HG03039 (cell line): ENCODE data around the gene SIK3.

Source experiments
- ATAC-seq: cut with Tn5 transposase; IDR thresholded peaks from one replicate; pipeline ENCODE4 v1.9.1; 2021; ENCODE audit warnings: mild to moderate bottlenecking, moderate library complexity; ENCODE audit not compliant: unreplicated experiment

SIK3 gene

DNA sequence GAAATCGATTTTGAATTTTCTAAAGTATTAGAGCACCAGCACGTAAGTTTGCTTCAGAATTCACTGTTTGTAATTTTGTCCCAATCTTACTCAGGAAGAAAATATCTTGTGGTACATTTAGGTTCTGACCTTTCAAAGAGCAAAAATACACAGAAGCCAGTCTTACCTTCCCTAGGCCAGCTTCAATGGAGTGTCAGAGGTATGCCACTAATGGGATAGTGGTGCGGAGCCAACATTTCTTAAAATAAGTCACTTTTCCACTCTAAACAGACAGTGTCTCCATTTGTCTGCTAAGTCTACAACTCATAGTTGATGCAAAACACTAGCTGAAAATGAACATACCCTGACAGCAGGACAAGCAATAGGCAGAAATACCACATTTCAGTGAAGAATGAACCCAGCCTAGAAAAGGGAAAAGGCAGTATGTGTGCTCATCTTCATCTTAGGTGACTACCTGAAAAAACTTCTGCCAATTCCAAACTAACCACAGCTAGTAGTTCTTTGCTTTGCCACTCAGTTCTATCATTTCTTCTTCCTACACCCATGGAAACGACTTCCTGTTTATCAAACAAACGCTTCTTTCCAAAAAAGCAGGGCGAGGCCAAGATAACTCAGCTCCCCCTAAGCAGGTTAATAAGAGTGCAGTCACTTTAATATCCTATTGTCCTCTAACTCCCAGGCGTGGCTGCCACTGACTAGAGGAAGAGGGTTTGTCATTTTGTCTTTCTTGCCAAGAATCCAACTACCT is 166.8 kb downstream of the SIK3 start:
- no peak for ATAC-seq

GRCh38 chr11:116930586-116930985 is 167.6 kb downstream of the SIK3 start:
- no peak for ATAC-seq

DNA sequence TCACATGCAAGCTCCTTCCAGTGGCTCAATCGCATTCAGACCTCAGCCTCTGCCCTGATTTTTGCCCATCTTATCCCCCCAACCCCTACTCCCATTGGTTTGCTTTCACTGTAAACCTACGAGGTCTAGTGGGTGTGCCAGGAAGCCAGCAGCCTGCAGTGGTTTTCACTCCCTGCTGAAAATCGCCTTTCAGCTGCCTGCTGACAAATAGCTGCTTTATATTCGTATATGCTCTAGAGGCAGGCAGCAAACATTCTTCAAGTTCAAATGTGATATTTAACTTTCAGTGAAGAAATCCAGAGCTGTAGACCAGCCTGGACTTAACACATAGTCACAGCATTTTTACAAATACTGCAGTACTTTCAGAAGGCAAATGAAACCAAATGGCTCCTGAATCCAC is 168.1 kb downstream of the SIK3 start:
- no peak for ATAC-seq

DNA sequence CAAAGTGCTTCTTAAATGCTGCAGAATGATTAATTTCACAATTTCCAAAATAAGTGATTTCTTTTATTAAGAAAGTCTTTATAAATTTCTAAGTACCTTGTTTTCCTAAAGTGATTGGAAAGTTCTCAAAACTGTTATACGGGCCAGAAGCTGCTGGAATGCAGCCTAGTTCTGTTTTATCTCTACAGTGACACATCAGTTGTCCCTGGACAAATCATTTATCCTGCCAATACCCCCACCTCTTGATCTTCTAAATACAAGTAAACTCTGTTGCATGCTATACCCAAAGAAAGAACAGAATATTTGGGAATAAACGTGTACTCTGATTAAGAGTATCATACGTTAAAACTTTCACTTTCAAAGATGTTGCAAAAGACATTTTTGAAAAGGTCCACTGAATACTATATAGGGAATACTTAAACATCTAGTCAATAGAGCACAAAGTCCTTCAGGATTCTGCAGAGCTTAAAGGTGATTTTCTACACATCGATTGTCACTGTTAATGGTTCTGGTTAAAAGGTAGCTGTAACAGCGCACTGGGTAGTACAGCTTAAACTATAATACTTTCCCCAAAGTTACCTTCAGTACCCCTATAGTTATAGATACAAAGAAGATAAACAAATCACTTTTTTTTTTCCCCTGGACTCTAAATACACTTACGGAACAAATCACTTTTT is 168.7 kb downstream of the SIK3 start:
- no peak for ATAC-seq

GRCh38 chr11:116928845-116929244 is 169.4 kb downstream of the SIK3 start:
- no peak for ATAC-seq

DNA sequence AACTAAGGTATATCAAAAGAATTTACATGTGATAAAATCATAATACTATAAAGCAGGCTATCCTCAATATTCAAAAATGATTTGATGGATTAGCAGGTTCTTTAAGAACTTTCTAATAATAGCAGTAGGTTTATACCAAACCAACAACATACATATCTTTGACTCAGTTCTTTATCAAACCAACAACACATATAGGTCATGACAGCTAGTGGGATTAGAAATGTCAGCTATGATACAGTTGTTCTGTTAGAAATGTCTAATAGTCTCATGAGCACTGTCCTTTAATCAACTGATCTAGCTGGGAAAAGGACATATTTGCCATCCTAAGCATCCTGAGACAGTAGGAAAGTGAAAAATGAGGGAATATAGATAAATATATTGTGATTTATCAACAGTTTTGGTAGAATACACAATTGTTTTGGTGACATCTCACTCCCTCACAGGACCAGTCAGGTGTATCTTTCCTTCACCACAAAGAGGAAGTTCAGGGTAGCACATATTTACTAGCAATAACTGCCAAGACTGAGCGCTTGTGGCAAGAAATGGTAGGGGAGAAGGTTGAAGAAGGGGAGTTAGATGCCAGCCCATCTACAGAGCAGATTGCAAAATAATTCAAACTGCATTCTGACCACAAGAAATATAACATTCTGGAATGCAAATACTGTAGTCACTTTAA is 170.0 kb downstream of the SIK3 start:
- ATAC-seq: peak; percentile 59

- ATAC-seq: no peak
Observed at GRCh38 chr11:116927163-116927974, 170.9 kb downstream of the SIK3 start.

DNA sequence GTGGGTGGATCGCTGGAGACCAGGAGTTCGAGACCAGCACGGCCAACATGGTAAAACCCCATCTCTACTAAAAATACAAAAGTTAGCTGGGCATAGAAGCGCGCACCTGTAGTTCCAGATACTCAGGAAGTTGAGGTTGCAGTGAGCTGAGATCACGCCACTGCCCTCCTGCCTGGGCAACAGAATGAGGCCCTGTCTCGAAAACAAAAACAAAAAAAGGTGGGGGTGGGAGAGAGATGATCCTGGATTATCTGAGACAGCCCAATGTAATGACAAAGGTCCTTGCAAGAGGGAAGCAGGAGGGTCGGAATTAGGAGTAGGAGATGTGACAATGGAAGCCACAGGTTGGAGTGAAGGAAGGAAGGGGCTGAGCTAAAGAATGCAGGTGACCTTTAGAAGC is 173.2 kb downstream of the SIK3 start:
- no peak for ATAC-seq

DNA sequence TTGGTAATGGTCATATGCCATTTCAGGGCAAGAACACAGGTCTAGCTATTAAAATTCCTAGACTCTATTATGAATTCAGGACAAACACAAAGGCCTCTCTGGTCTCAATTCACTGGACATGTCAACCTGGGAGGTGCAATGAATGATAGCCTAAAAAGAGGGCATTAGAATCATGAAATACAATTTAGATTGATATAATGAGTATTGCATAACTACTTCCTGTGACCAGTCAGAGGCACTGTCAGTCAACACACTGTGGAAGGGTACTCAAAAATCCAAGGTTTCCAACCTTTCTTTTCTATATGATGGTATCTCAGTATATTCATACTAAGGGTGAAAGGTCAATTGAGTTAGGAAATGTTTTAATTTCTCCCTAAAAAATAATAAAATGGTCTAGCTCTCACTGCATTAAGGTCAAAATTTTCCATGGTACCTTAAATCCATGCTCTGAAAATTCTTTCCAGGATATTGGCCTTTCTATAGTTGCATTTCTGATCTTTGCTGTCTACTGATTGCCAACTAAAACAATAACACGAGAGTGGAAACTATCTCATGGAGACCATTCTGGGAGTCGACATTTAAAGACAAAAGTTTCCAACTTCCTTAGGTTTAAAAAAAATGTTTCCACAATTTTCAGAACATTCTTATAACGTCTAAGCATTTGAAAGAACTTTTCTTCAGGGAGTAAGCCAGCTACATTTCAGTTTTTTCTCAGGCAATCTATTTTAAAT is 179.1 kb downstream of the SIK3 start:
- no peak for ATAC-seq

DNA sequence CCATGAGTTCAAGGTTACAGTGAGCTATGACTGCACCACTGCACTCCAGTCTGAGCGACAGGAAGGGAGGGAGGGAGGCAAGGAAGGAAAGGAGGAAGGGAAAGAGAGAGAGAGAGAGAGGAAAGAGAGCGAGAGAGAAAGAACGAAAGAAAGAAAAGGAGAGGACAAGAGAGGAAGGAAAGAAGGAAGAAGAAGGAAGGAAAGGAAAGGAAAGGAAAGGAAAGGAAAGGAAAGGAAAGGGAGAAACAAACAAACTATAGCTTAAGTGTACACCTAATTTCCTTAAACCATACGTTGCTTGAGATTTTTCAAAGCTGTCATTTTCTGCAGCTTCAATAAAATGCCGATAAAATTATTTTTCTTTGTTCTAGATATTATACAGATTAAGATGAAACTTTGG is 180.6 kb downstream of the SIK3 start:
- no peak for ATAC-seq

- ATAC-seq: no peak
Observed at GRCh38 chr11:116916886-116917285, 181.3 kb downstream of the SIK3 start.

DNA sequence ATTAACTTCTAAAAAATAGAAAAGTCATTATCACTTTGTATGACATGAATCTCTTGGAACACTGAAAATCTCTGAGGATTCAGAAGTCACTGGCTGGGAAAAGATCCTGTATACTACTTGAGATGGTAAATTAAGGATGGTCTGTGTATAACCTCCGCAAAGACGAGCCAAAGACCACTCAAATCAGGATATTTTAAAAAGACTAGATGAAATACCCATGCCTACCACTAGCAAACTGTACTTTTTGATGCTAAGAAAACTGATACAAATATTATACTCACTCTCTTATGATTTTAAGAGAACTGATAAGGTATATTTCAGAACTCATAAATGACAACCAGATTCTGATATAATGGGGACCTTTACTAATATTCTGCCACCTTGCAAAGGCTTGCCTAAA is 182.2 kb downstream of the SIK3 start:
- no peak for ATAC-seq

DNA sequence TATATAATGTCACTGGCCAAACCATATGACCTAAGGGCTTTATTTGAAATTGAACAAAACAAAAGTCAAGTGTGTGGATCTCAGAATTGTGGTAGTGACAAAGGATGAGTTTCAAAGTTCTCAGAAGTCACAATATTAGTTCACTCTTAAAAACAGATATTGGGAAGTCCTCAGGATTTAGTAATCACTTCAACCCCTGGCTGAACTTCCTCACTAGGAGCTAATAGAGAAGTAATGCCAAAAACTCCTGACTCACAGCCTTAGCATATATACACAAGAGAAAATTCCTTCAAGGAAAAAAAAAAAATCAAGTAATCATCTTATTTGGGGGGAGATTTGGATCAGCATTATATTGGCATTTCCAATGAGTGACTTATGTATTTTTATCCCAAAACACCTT is 185.2 kb downstream of the SIK3 start:
- ATAC-seq: no peak

DNA sequence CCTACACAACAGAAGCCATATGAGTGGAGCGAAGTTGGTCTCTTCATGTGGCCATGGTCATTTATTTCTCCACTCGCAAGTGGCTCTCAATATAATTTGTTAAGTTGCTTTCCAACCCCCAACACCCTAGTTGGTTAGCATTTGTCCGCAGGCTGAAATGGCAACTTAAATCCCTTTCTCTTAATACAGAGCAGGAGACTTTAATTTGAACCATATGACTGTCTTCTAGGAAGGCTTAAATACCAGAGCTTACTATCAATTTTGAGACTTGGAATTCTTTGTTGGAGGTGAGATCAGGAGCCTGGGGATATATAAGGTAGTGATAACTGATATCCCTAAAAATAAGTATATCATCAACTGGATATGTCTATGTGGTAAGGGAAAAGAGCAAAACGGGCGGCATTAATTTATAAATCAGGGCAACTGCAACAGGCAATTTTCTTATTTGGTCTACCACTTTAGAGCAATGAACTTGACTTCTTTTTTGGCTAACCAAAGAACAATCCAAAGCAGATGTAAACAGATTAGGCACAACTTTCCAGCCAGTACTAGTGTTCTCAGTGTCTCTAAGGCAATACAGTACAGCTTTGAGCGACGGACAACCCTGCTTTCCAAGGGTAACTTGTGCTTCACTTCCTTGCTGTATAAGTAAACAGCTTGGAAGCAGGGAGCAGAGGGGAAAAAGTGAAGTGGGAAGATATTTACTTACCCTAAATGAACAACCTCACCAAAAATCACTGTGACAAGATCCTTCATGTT is 186.1 kb downstream of the SIK3 start:
- ATAC-seq: no peak

DNA sequence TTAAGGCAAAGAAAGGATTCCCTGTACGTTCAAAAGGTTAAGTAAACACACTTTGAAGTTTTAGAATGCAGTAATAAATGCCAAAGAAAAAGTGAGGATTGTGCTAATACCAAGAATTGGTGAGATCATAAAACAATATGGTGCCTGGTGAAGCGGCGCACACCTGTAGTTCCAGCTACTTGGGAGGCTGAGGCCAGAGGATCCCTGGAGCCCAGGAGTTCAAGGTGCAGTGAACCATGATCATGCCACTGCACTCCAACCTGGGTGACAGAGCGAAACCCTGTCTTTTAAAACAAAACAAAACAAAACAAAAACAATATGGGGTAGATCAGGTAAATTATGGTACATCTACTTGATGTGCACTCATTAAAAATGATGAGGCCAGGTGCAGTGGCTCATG is 187.4 kb downstream of the SIK3 start:
- ATAC-seq: no peak

DNA sequence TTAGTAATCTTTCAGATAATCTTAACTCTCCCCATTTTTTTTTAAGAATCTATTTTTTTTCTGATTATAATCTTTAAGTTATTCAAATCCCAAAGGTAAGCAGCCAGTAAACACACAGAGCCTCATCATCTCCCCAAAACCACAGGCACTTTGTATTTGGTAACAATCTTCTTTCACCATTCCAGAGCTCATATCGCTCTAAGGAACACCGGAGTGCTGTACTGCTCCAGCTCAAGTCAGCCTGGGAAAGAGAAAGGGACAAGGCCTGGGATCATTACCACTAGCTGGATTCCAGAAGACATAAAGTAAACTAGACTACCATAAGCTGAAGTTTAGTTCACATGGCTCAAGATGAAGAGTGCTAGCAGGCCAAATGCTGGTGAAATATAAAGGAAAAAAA is 187.8 kb downstream of the SIK3 start:
- no peak for ATAC-seq

- no peak for ATAC-seq
Observed at GRCh38 chr11:116909245-116909644, 189.0 kb downstream of the SIK3 start.

DNA sequence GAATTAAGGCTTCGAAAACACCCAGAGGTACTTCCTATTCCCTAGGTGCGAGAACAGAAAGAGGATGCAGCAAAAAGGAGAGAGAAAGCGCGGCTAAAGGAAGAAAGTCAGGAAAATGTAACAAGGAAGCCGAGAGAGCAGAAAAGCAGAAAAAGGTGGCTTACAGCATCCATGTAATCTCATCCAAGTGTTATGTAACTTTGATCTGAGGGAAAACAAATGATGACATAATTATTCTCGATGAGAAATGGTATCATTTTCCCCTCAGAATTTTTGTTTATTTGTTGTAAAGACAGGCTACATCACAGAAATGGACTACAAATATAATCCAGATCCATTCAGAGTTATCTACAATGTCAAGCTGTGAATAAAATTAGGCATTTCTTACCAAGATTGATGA is 191.7 kb downstream of the SIK3 start:
- no peak for ATAC-seq

GRCh38 chr11:116903090-116903489 is 195.1 kb downstream of the SIK3 start:
- no peak for ATAC-seq
